Measurements from ENCODE around the gene CDAN1.

Gene CDAN1

DNA sequence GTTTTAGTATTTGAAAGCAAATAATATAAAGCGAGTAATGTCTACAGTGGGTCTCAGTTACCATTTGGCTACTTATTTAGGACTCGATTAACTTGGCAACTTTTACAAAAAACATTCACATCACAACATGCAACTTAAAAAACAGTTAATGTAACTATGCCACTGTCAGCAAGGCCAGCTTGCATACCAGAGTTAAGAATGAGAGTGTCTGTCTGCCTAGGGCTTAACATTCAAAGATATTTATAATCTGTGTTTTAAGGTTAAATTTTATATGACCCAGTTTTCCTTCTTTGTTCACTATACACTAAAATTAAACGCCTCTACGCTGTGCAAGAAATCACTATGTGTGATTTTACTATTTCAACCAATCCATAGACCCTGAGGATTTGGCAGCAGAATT lies 5.2 kb upstream of the CDAN1 start:
- no peak overlapping the region for H3K27ac ChIP-seq
- no peak for TF ChIP-seq ZFX (IDR thresholded peaks at IDR 0.05)
- TF ChIP-seq, protein P1, sequence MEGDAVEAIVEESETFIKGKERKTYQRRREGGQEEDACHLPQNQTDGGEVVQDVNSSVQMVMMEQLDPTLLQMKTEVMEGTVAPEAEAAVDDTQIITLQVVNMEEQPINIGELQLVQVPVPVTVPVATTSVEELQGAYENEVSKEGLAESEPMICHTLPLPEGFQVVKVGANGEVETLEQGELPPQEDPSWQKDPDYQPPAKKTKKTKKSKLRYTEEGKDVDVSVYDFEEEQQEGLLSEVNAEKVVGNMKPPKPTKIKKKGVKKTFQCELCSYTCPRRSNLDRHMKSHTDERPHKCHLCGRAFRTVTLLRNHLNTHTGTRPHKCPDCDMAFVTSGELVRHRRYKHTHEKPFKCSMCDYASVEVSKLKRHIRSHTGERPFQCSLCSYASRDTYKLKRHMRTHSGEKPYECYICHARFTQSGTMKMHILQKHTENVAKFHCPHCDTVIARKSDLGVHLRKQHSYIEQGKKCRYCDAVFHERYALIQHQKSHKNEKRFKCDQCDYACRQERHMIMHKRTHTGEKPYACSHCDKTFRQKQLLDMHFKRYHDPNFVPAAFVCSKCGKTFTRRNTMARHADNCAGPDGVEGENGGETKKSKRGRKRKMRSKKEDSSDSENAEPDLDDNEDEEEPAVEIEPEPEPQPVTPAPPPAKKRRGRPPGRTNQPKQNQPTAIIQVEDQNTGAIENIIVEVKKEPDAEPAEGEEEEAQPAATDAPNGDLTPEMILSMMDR (conservative IDR thresholded peaks at IDR 0.05): no peak

DNA sequence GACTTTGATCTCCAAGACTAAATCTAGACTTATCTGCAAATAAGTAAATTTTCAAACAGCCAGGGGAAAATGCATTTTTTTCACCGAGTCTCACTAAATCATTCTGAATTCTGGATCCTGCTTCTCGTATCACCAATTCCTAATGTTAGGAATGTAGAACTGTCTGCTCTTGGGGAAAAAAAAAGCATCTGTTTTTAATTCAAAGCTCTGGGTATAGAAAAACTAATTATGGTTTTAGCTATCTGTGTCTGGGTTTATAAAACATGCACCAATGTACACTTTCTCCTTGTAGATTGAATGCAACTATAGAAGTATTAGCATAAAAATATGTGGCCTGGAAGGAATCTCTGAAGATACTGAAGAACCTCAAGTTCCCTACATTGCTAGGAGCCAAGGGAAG lies 4.8 kb upstream of the CDAN1 start:
- no peak for TF ChIP-seq ZFX (IDR thresholded peaks at IDR 0.05)
- TF ChIP-seq, protein P1 (conservative IDR thresholded peaks at IDR 0.05): no peak
- H3K27ac ChIP-seq: no peak overlapping the region

DNA sequence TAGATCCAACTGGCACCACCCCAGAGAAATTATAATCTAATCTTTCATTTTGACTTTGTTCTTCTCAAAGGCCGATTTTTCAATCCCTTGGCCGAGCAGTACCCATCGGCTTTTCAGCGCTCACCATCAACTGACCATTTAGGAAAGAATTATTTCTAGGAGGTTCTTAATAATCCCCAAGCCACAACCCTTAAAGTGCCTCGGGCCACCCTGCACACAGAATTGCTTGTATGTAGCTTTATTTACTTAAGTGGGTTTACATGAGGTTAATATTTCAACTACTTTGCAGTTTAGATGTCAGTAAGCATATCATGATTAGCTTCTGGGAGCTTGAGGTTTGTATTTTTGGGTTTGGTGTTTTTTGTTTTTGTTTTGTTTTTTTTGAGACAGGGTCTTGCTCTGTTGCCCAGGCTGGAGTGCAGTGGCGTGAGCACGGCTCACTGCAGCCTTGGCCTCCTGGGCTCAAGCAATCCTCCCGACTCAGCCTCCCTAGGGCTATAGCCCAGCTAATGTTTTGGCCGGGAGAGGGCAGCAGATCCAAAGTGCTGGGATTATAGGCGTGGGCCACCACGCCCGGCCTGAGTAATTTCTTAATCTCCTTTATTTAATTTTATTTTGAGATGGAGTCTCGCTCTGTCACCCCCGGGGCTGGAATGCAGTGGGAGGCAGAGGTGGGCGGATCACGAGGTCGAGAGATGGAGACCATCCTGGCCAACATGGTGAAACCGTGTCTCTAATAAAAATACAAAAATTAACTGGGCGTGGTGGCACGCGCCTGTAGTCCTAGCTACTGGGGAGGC lies 801 bp upstream of the CDAN1 start:
- TF ChIP-seq, protein P1 (conservative IDR thresholded peaks at IDR 0.05): peak; percentile 71
- no peak for TF ChIP-seq ZFX (IDR thresholded peaks at IDR 0.05)

DNA sequence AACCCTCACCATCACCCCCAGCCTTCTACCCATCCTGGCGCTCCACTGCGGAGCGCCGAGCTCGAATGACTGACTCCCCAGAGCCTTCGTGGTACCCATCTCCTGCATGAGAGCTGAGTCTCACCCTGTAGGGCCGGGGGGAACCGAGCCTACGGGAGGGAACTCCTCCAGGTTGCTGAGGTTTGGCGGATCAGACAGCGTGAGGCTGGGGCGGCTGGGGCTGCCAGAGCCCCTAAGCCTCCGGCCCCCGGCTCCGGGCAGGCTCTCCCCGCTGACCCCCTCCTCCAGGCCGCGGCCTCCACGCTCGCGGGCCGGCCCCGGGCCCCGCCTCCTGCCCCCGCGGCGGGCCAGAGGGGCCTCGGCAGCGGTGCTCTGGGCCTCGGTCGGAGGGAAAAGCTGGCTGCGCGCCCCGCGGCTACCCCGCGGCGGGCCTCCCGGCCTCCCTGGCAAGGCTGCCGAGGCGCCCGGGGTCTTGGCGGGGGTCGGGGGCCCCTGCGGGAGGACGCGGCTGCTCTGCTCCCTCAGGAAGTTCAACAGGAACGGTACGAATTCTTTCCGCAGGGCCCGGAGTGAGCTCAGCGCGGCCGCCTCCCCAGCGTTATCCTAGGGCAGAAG lies 643 bp downstream of the CDAN1 start:
- peak; percentile 74; the same call in 1 of the 2 replicates for TF ChIP-seq ZFX (IDR thresholded peaks at IDR 0.05)
- TF ChIP-seq, protein P1 (conservative IDR thresholded peaks at IDR 0.05): no peak
- H3K27ac ChIP-seq: peak overlapping the region; percentile 82

More for the DNA sequence above, 801 bp upstream of the CDAN1 start:
- peak overlapping the region; percentile 82 for H3K27ac ChIP-seq

DNA sequence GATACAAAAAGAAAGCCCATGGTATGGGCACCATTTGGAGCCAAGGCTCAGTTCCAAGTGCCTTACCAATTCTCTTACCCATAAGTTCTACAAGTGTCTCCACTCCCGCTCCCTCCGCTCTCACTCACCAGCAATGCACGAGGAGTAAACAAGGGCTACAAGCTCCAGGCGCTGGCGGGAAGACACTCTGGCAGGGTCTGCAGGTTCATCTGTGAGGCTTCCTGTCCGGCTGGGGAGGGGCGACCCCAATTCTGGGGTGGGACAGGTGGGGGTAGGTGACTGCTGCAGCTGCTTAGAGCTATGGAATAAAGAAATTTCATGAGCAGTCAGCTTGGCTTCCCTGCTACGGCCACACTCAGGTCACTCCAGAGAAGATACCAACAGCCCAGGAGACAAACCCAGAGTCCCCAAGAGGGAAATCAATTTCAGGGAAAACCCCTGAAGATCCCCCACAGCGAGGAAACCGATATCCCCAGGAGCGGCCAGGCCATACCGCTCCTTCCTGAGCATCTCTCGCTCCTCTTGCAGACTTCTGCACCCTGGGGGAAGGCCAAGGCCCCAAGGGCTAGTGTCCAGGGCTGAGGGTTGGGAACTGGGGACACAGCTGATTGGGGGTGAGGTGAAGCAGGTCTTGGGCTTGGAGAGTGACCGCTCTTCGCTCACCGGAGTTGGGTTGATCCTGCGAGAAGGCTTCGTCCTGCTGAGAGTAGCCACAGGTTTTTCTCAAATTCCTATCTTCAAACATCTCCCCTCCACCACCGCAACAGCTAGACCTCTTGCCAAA lies 1.4 kb downstream of the CDAN1 start:
- TF ChIP-seq ZFX (IDR thresholded peaks at IDR 0.05): no peak
- TF ChIP-seq, protein P1 (conservative IDR thresholded peaks at IDR 0.05): no peak
- peak overlapping the region; percentile 82 for H3K27ac ChIP-seq

DNA sequence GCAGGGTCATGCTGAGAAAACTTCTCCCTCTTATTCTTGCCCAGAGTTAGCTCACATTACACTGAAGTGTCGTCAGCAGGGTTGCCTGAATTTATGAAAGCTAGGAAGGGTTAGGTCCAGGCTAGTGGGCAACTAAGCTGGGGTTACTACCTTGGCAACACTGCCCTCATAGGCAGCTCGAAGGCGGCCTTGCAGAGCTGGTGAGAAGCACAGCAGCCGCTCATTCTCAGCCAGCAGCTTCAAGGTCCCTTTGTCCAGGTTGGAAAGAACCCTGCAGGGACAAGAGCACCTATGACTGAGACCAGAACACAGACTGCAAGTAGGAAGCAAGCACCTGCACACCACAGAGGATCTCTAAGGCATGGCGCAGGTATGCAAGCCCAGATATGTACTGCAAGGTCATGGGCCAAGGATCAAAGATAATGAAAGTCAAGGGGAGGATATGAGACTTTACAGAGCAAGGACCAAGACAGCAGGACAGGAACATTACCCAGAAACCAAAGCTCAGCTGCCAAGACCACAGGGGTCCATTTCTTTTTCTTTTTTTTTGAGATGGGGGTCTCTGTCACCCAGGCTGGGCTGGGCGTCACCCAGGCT lies 2.8 kb downstream of the CDAN1 start:
- no peak overlapping the region for H3K27ac ChIP-seq
- no peak for TF ChIP-seq ZFX (IDR thresholded peaks at IDR 0.05)
- TF ChIP-seq, protein P1 (conservative IDR thresholded peaks at IDR 0.05): no peak
